Hematopoietic multipotent progenitor cell treated with erythropoietin and hydrocortisone succinate and interleukin-3 and kit ligand, for 8 days (in vitro differentiated cells): ENCODE measurements around the gene TRAF5.
"Not testable (repeated sequence)": the region's sequence is repeated elsewhere in the genome, so short reads cannot be mapped to it uniquely, and the experiment has no call there.

ENCODE experiments used
- DNase-seq: peaks from one replicate; pipeline ENCODE4 v3.0.0-alpha.2; 2015

TRAF5 gene

GRCh38 chr1:211382182-211382713, 55.6 kb downstream of the TRAF5 start:
- no peak for DNase-seq

GRCh38 chr1:211382714-211383480, 56.3 kb downstream of the TRAF5 start:
- peak; percentile 91 for DNase-seq

GRCh38 chr1:211384524-211384923, 57.9 kb downstream of the TRAF5 start:
- no peak for DNase-seq

- DNase-seq, result no peak
Measured at GRCh38 chr1:211386921-211387320, 60.3 kb downstream of the TRAF5 start.

GRCh38 chr1:211390829-211391228, 64.2 kb downstream of the TRAF5 start:
- DNase-seq, result not testable (repeated sequence)

- DNase-seq, result no peak
Measured at GRCh38 chr1:211393203-211393602, 66.6 kb downstream of the TRAF5 start.

GRCh38 chr1:211398266-211398930, 71.8 kb downstream of the TRAF5 start:
- DNase-seq, result not testable (repeated sequence)

- not testable (repeated sequence) for DNase-seq
Measured at GRCh38 chr1:211399851-211400393, 73.3 kb downstream of the TRAF5 start.

- DNase-seq, result not testable (repeated sequence)
Measured at GRCh38 chr1:211401751-211402150, 75.1 kb downstream of the TRAF5 start.

- DNase-seq, result not testable (repeated sequence)
Measured at GRCh38 chr1:211406086-211406485, 79.5 kb downstream of the TRAF5 start.

- DNase-seq, result not testable (repeated sequence)
Measured at GRCh38 chr1:211407749-211408148, 81.1 kb downstream of the TRAF5 start.

GRCh38 chr1:211411639-211412038, 85.0 kb downstream of the TRAF5 start:
- no peak for DNase-seq

- no peak for DNase-seq
Measured at GRCh38 chr1:211415700-211416099, 89.1 kb downstream of the TRAF5 start.

GRCh38 chr1:211416246-211416627, 89.6 kb downstream of the TRAF5 start:
- DNase-seq, result peak; percentile 4

GRCh38 chr1:211416628-211417323, 90.1 kb downstream of the TRAF5 start:
- peak; percentile 42 for DNase-seq

GRCh38 chr1:211420389-211420788, 93.8 kb downstream of the TRAF5 start:
- DNase-seq, result no peak

GRCh38 chr1:211420845-211421454, 94.3 kb downstream of the TRAF5 start:
- no peak for DNase-seq

GRCh38 chr1:211424018-211424417, 97.4 kb downstream of the TRAF5 start:
- no peak for DNase-seq
